ENCODE measurements around the gene ICAM5.

The ICAM5 gene

GRCh38 chr19:10317857-10318462, 28.2 kb downstream of the ICAM5 start:
- FAIRE-seq (no peak), DNase-seq (ENCODE audit: insufficient read length, low spot score) (no peak)
- TF ChIP-seq POLR2AphosphoS5 (IDR thresholded peaks at IDR 0.05; ENCODE audit: low read depth, low read length), result no peak
- no peak for TF ChIP-seq POU2F2 (IDR thresholded peaks at IDR 0.05; ENCODE audit: low read depth, low read length)
- no peak for TF ChIP-seq TAF1 (IDR thresholded peaks at IDR 0.05; ENCODE audit: low read depth, low read length)
- no peak for TF ChIP-seq PAX5 (IDR thresholded peaks at IDR 0.05; ENCODE audit: insufficient read depth, low read length, severe bottlenecking)
- no peak for TF ChIP-seq SPI1 (IDR thresholded peaks at IDR 0.05; ENCODE audit: low read depth, low read length)
- no peak for TF ChIP-seq POLR2A (IDR thresholded peaks at IDR 0.05; ENCODE audit: low read depth, low read length)

- DNase-seq (ENCODE audit: insufficient read length, low spot score) (no peak), FAIRE-seq (no peak)
- TF ChIP-seq TAF1 (IDR thresholded peaks at IDR 0.05; ENCODE audit: low read depth, low read length) (no peak), POLR2A (IDR thresholded peaks at IDR 0.05; ENCODE audit: low read depth, low read length) (peak; percentile 28; the same call in 1 of the 2 replicates), SPI1 (IDR thresholded peaks at IDR 0.05; ENCODE audit: low read depth, low read length) (no peak)
These were observed 29.3 kb downstream of the ICAM5 start for GRCh38 chr19:10318807-10319682.

GRCh38 chr19:10320602-10321416, 31.1 kb downstream of the ICAM5 start:
- TF ChIP-seq TAF1 (IDR thresholded peaks at IDR 0.05; ENCODE audit: low read depth, low read length), result no peak
- TF ChIP-seq POLR2AphosphoS5 (IDR thresholded peaks at IDR 0.05; ENCODE audit: low read depth, low read length), result no peak
- TF ChIP-seq SPI1 (IDR thresholded peaks at IDR 0.05; ENCODE audit: low read depth, low read length), result no peak
- FAIRE-seq (no peak), DNase-seq (ENCODE audit: insufficient read length, low spot score) (no peak)

- TF ChIP-seq POLR2AphosphoS5 (IDR thresholded peaks at IDR 0.05; ENCODE audit: low read depth, low read length), result no peak; the same call in 1 of the 2 replicates
- TF ChIP-seq POU2F2 (IDR thresholded peaks at IDR 0.05; ENCODE audit: low read depth, low read length), result no peak
- TF ChIP-seq TAF1 (IDR thresholded peaks at IDR 0.05; ENCODE audit: low read depth, low read length), result no peak
- FAIRE-seq, result no peak
- DNase-seq (ENCODE audit: insufficient read length, low spot score), result no peak
These were observed 31.7 kb downstream of the ICAM5 start for GRCh38 chr19:10321417-10321797.

- FAIRE-seq (peak; percentile 66), DNase-seq (ENCODE audit: insufficient read length, low spot score) (no peak)
- TF ChIP-seq PAX5 (IDR thresholded peaks at IDR 0.05; ENCODE audit: insufficient read depth, low read length, severe bottlenecking), result no peak
- no peak for TF ChIP-seq SPI1 (IDR thresholded peaks at IDR 0.05; ENCODE audit: low read depth, low read length)
- TF ChIP-seq POLR2A (IDR thresholded peaks at IDR 0.05; ENCODE audit: low read depth, low read length), result peak; percentile 65
- peak; percentile 51; the same call in 1 of the 2 replicates for TF ChIP-seq POLR2AphosphoS5 (IDR thresholded peaks at IDR 0.05; ENCODE audit: low read depth, low read length)
These were observed 32.4 kb downstream of the ICAM5 start for GRCh38 chr19:10321874-10322835.

- DNase-seq (ENCODE audit: insufficient read length, low spot score), result no peak
- no peak for FAIRE-seq
- no peak for TF ChIP-seq POU2F2 (IDR thresholded peaks at IDR 0.05; ENCODE audit: low read depth, low read length)
- TF ChIP-seq SPI1 (IDR thresholded peaks at IDR 0.05; ENCODE audit: low read depth, low read length), result no peak
- TF ChIP-seq POLR2AphosphoS5 (IDR thresholded peaks at IDR 0.05; ENCODE audit: low read depth, low read length), result no peak
- TF ChIP-seq PAX5 (IDR thresholded peaks at IDR 0.05; ENCODE audit: insufficient read depth, low read length, severe bottlenecking), result no peak
- TF ChIP-seq TAF1 (IDR thresholded peaks at IDR 0.05; ENCODE audit: low read depth, low read length), result no peak
- no peak for TF ChIP-seq POLR2A (IDR thresholded peaks at IDR 0.05; ENCODE audit: low read depth, low read length)
These were observed 36.0 kb downstream of the ICAM5 start for GRCh38 chr19:10325732-10326131.

- DNase-seq (ENCODE audit: insufficient read length, low spot score), result no peak
- no peak for FAIRE-seq
- TF ChIP-seq PAX5 (IDR thresholded peaks at IDR 0.05; ENCODE audit: insufficient read depth, low read length, severe bottlenecking) (no peak), POLR2A (IDR thresholded peaks at IDR 0.05; ENCODE audit: low read depth, low read length) (no peak), POU2F2 (IDR thresholded peaks at IDR 0.05; ENCODE audit: low read depth, low read length) (no peak), SPI1 (IDR thresholded peaks at IDR 0.05; ENCODE audit: low read depth, low read length) (no peak), POLR2AphosphoS5 (IDR thresholded peaks at IDR 0.05; ENCODE audit: low read depth, low read length) (no peak), TAF1 (IDR thresholded peaks at IDR 0.05; ENCODE audit: low read depth, low read length) (no peak)
These were observed 38.0 kb downstream of the ICAM5 start for GRCh38 chr19:10327793-10328192.

- no peak for FAIRE-seq
These were observed 39.0 kb downstream of the ICAM5 start for GRCh38 chr19:10328558-10329429.

More at GRCh38 chr19:10328558-10329429, 39.0 kb downstream of the ICAM5 start:
- no peak for DNase-seq (ENCODE audit: insufficient read length, low spot score)
- TF ChIP-seq POLR2AphosphoS5 (IDR thresholded peaks at IDR 0.05; ENCODE audit: low read depth, low read length), result no peak
- TF ChIP-seq PAX5 (IDR thresholded peaks at IDR 0.05; ENCODE audit: insufficient read depth, low read length, severe bottlenecking), result no peak
- no peak for TF ChIP-seq POU2F2 (IDR thresholded peaks at IDR 0.05; ENCODE audit: low read depth, low read length)
- no peak for TF ChIP-seq SPI1 (IDR thresholded peaks at IDR 0.05; ENCODE audit: low read depth, low read length)
- TF ChIP-seq TAF1 (IDR thresholded peaks at IDR 0.05; ENCODE audit: low read depth, low read length), result no peak
- TF ChIP-seq POLR2A (IDR thresholded peaks at IDR 0.05; ENCODE audit: low read depth, low read length), result no peak
